VCaP (cell line): Measurements from ENCODE around the gene DYRK2.

Experiments
- H3K27ac ChIP-seq: fragments of 450-650 bp; 2 replicates; pipeline ENCODE4 v1.5.1; 2017
- TF ChIP-seq, protein P1 (sequence below): fragments of 450-650 bp; conservative IDR thresholded peaks from 2 replicates; pipeline ENCODE4 v1.5.1; 2017; ENCODE audit warnings: mild to moderate bottlenecking, moderate library complexity

DYRK2 gene

DNA sequence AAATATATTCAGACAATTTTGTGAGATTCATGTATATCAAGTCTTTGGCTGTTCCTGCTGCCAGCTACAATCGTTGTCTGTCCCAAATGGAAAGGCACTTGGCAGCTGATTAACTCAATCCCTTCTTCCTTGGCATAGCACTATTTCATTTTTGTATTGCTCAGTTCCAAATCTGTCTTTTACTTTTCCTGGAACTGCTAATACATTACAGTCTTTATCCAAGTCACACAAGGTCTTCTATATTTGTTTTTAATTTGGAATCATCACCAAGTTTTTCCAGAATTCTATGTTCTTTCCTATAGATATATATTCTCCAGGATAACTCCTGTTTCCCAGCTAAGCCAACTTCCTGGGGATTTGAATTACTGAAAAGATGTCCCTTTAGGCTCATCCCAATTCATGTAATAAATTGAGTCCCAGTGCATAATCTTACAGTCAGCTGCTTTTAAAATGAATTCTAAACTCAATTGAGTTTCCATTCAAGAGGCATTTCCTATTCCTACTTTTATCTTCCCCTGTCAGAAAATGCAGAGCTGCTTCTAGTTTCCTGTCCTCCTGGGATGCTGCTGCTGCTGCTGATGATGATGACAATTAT, 45.9 kb downstream of the DYRK2 start:
- TF ChIP-seq, protein P1, sequence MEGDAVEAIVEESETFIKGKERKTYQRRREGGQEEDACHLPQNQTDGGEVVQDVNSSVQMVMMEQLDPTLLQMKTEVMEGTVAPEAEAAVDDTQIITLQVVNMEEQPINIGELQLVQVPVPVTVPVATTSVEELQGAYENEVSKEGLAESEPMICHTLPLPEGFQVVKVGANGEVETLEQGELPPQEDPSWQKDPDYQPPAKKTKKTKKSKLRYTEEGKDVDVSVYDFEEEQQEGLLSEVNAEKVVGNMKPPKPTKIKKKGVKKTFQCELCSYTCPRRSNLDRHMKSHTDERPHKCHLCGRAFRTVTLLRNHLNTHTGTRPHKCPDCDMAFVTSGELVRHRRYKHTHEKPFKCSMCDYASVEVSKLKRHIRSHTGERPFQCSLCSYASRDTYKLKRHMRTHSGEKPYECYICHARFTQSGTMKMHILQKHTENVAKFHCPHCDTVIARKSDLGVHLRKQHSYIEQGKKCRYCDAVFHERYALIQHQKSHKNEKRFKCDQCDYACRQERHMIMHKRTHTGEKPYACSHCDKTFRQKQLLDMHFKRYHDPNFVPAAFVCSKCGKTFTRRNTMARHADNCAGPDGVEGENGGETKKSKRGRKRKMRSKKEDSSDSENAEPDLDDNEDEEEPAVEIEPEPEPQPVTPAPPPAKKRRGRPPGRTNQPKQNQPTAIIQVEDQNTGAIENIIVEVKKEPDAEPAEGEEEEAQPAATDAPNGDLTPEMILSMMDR, result no peak
- H3K27ac ChIP-seq, result no peak overlapping the region

DNA sequence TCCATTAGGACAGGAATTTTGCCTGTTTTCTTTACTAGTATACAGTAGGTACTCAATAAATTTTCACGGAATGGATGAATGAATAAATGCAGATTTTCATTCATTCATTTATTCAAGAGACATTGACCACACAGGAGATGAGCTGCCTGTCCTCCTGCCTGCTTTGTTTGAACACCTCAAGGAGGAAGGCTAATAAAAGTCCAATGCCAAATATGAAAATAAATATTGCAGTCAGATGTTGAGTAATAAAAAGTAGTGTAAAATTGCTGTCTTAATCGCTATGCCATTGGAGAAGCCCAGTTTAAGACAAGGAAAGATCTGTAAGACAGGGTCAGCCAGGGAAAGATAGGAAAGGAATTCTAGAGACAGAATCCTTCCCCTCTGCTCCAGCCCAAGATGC, 47.4 kb downstream of the DYRK2 start:
- peak overlapping the region; percentile 32 for H3K27ac ChIP-seq
- TF ChIP-seq, protein P1, result no peak

DNA sequence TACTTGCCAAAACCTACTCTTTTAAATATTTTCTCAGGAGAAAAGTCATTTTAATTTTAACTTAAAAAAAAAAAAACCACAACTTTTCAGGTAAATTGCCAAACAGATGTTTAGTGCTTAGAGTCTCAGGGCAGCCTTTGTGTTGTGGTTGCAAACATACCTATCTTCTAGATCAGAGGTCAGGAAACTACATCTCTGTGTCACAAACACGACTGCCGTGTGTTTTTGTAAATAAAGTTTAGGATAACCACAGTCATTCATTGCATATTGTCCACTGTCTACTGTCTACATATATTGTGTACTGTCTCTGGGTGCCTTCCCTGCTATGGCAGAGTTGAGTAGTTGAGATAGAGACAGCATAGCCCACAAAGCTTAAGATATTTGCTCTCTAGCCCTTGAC, 48.9 kb downstream of the DYRK2 start:
- H3K27ac ChIP-seq, result no peak overlapping the region
- TF ChIP-seq, protein P1, result no peak

DNA sequence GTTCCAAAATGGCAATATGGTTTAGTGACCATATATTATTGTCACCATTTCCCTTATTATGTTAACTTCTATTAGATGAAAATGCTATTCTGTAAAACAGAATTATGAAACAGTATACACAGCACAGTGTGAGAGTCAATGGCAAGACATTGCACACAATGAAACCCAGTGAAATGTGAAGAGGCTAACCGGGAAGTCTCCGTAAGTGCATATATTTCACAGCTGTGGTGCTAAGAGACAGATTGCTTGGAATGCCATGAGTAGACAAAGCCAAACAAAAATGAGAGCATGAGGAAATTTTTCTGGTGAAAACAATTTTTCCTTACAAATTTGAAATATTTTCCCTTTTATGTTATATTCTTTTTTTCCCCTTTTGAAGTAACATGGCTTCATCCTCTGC, 49.4 kb downstream of the DYRK2 start:
- TF ChIP-seq, protein P1, result no peak
- no peak overlapping the region for H3K27ac ChIP-seq

DNA sequence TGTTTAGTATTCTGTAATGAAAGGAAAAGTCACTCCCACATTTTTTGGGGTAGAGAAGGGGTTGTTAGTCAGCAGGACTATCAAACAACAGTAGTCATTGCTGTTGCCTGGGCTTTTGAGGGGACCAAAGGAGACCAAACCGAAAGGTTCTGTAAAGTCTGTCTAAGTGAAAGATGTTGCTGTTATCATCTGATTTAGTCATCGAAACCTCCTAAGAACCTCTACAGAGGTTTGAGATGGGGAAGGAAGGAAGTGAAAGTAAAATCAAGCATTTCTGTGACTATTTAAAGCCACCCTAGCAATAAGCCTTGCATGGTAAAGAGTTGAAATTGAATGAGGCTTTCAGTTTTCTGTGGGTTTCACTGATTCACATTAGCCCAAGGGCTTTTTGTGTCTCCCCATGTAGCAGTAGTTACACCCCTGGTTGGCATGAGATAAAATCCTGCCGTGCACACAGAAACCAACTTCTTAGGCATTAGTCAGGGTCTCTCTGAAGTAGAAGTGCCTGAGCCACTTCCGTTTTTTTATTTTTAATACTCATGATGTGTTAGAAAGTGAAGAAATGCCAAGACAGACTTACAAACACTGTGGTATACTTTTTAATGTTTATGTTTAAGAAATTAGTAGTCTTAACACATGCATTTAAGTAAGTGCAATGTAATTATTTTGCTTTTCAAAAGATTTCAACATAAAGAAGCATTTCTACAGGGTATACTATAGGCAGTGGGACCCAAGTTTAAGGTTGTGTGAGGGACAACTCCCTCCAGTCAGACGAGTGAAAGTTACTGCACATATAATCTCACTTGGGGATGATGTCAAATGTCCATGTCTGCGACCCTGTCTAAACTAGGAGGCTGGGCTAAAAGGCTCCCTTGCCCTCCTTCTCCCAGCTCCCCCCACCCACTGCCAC, 50.4 kb downstream of the DYRK2 start:
- no peak overlapping the region for H3K27ac ChIP-seq
- TF ChIP-seq, protein P1, result no peak

DNA sequence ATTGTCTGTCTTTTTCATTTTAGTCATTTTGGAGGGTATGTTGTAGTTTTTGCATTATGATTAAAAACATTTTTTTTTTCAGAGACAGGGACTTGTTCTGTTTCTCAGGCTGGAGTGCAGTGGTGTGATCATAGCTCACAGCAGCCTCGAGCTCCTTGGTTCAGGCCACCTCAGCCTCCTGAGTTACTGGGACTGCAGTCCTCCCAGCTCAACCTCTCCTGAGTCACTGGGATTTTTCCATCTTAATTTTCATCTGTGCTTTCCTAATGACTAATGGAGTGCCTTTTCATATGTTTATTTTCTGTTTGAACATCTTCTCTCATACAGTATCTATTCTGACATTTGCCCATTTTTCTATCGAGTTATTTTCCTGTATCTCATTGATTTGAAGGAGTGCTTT, 52.6 kb downstream of the DYRK2 start:
- no peak overlapping the region for H3K27ac ChIP-seq
- TF ChIP-seq, protein P1, result no peak

DNA sequence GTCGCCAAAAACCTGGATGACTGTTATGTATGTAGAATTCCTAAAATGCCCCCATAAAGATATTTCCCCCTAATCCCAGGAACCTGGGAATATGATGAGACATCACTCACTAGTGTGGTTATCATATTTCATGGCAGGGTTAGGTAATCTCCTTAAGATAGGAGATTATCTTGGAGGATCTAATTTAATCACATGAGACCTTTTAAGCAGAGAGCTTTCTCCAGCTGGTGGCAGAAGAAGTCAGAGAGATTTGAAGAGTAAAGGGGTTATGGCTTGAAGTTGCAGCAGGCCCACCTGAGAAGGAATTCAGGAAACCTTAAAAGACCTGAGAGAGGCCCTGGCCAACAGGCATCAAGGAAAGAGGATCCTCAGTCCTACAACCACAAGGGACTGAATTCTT, 53.6 kb downstream of the DYRK2 start:
- TF ChIP-seq, protein P1, result no peak
- no peak overlapping the region for H3K27ac ChIP-seq
